K562 (cell line): ENCODE measurements around the gene CLDN14. TPM values are rescaled to one million over a fixed set of nuclear protein-coding genes. Genes with fewer than 3 reads are reported as not detected.

Experiments
- CSDE1 ChIP-seq, 2 experiments: fragments of 450-650 bp; IDR thresholded peaks; 2 replicates each; pipeline ENCODE4 v1.6.1; 2016; ENCODE audit warnings: mild to moderate bottlenecking in 1 of 2
- EP300 ChIP-seq: IDR thresholded peaks from 2 replicates; pipeline ENCODE4 v1.6.1; 2012; ENCODE audit warnings: low read length, improper control_type of control experiment
- PHF21A ChIP-seq: fragments of 450-650 bp; IDR thresholded peaks from 2 replicates; pipeline ENCODE4 v1.6.1; 2017; ENCODE audit warnings: low read depth, borderline replicate concordance
- ZNF507 ChIP-seq: conservative IDR thresholded peaks from 2 replicates; pipeline ENCODE4 v1.6.1; 2017; ENCODE audit warnings: missing genetic modification characterization, missing compliant biosample characterization
- polyA plus RNA-seq, 8 experiments: library from polyadenylated mRNA; depleted of rRNA in 4 of 8; stranded (reverse) in 5 of 8; unstranded in 3 of 8; fragments of >200 nt; fragmentation: Nextera tagmentation in 2 of 8; fragmentation: Illumina TruSeq in 1 of 8; extraction: Ambion mirVana in 2 of 8; extraction: Trizol in 1 of 8; gene quantifications; 2 replicates each; pipeline versions ENCODE4 v1.2.1 to v1.2.3, GENCODE V29; 2011 to 2014; ENCODE audit warnings: inconsistent platforms in 1 of 8, missing spikeins in 1 of 8
- total RNA-seq, 7 experiments: library from RNA; depleted of rRNA in 6 of 7; stranded (reverse); fragments of >200 nt in 6 of 7; fragmentation: Illumina TruSeq in 2 of 7; extraction: Trizol in 2 of 7; gene quantifications; 2 replicates each; pipeline versions ENCODE4 v1.2.1 to v1.2.3, GENCODE V29; 2011 to 2021; ENCODE audit warnings: low replicate concordance in 1 of 7
- TF ChIP-seq, protein P1 (sequence below): fragments of 450-650 bp; formaldehyde crosslinking; IDR thresholded peaks from 2 replicates; pipeline ENCODE4 v1.4.0; 2020; ENCODE audit warnings: mild to moderate bottlenecking, moderate library complexity
- TF ChIP-seq, protein P2 (sequence below): conservative IDR thresholded peaks from 2 replicates; pipeline ENCODE4 v1.6.1; 2011; ENCODE audit warnings: low read depth, mild to moderate bottlenecking, low read length; ENCODE audit not compliant: control insufficient read depth
- TF ChIP-seq, protein P3 (sequence below), 2 experiments: fragments of 450-650 bp; formaldehyde crosslinking in 1 of 2; IDR thresholded peaks; 2 replicates each; pipeline versions ENCODE4 v1.4.0 to v1.6.1; 2014 to 2020; ENCODE audit warnings: mild to moderate bottlenecking in 2 of 2, borderline replicate concordance in 1 of 2, low read depth in 1 of 2
- TF ChIP-seq, protein P4 (sequence below): sonication (generic); formaldehyde crosslinking; IDR thresholded peaks from 2 replicates; pipeline ENCODE4 v1.8.0; 2022; ENCODE audit warnings: missing genetic modification reagents, mild to moderate bottlenecking, moderate library complexity, borderline replicate concordance

CLDN14 gene
- total and polyA plus RNA-seq, 9 of the 15 experiments (the other 6 are each of a cell fraction or from before 2014, with no cell fraction given): not detected

DNA sequence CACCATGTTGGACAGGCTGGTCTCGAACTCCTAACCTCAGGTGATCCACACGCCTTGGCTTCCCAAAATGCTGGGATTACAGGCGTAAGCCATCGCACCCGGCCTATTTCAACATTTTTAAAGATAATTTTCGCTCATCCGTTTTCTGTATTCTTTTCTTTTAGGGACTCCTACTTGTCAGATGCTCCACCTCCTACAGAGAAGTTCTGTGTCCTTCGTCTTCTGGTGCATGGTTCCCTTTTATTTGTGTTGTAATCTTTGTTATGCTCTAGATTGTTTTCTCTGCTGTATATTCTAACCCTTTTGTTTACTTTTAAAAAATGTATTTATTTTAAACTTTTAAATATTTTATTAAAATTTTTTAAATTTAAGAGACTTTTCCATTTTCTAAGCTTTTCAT is 28.4 kb downstream of the CLDN14 start (continued):
- TF ChIP-seq, protein P1, sequence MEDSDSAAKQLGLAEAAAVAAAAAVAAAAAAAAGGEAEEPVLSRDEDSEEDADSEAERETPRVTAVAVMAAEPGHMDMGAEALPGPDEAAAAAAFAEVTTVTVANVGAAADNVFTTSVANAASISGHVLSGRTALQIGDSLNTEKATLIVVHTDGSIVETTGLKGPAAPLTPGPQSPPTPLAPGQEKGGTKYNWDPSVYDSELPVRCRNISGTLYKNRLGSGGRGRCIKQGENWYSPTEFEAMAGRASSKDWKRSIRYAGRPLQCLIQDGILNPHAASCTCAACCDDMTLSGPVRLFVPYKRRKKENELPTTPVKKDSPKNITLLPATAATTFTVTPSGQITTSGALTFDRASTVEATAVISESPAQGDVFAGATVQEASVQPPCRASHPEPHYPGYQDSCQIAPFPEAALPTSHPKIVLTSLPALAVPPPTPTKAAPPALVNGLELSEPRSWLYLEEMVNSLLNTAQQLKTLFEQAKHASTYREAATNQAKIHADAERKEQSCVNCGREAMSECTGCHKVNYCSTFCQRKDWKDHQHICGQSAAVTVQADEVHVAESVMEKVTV (CRISPR knock-in tag): no peak
- TF ChIP-seq, protein P2, sequence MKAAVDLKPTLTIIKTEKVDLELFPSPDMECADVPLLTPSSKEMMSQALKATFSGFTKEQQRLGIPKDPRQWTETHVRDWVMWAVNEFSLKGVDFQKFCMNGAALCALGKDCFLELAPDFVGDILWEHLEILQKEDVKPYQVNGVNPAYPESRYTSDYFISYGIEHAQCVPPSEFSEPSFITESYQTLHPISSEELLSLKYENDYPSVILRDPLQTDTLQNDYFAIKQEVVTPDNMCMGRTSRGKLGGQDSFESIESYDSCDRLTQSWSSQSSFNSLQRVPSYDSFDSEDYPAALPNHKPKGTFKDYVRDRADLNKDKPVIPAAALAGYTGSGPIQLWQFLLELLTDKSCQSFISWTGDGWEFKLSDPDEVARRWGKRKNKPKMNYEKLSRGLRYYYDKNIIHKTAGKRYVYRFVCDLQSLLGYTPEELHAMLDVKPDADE: no peak
- TF ChIP-seq, protein P3, sequence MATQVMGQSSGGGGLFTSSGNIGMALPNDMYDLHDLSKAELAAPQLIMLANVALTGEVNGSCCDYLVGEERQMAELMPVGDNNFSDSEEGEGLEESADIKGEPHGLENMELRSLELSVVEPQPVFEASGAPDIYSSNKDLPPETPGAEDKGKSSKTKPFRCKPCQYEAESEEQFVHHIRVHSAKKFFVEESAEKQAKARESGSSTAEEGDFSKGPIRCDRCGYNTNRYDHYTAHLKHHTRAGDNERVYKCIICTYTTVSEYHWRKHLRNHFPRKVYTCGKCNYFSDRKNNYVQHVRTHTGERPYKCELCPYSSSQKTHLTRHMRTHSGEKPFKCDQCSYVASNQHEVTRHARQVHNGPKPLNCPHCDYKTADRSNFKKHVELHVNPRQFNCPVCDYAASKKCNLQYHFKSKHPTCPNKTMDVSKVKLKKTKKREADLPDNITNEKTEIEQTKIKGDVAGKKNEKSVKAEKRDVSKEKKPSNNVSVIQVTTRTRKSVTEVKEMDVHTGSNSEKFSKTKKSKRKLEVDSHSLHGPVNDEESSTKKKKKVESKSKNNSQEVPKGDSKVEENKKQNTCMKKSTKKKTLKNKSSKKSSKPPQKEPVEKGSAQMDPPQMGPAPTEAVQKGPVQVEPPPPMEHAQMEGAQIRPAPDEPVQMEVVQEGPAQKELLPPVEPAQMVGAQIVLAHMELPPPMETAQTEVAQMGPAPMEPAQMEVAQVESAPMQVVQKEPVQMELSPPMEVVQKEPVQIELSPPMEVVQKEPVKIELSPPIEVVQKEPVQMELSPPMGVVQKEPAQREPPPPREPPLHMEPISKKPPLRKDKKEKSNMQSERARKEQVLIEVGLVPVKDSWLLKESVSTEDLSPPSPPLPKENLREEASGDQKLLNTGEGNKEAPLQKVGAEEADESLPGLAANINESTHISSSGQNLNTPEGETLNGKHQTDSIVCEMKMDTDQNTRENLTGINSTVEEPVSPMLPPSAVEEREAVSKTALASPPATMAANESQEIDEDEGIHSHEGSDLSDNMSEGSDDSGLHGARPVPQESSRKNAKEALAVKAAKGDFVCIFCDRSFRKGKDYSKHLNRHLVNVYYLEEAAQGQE (IDR thresholded peaks at IDR 0.05; ENCODE audit: borderline replicate concordance): no peak
- TF ChIP-seq, protein P3 (CRISPR knock-in tag; IDR thresholded peaks at IDR 0.05; ENCODE audit: low read depth): no peak
- TF ChIP-seq EP300: no peak
- TF ChIP-seq ZNF507 (tag): no peak
- TF ChIP-seq CSDE1 (IDR thresholded peaks at IDR 0.05): no peak
- TF ChIP-seq, protein P4, sequence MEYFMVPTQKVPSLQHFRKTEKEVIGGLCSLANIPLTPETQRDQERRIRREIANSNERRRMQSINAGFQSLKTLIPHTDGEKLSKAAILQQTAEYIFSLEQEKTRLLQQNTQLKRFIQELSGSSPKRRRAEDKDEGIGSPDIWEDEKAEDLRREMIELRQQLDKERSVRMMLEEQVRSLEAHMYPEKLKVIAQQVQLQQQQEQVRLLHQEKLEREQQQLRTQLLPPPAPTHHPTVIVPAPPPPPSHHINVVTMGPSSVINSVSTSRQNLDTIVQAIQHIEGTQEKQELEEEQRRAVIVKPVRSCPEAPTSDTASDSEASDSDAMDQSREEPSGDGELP: no peak
- no peak for TF ChIP-seq PHF21A
